Bronchial smooth muscle cell (primary cell): ENCODE data around the gene CRYBA1. TPM values are rescaled to one million over a fixed set of nuclear protein-coding genes. Genes with fewer than 3 reads are reported as not detected.

Source experiments
- total RNA-seq: library from RNA; depleted of rRNA; stranded (reverse); fragments of >200 nt; gene quantifications from 2 replicates; pipeline ENCODE4 v1.2.1, GENCODE V29; 2014

CRYBA1 gene
- not detected in 2 replicates for total RNA-seq

DNA sequence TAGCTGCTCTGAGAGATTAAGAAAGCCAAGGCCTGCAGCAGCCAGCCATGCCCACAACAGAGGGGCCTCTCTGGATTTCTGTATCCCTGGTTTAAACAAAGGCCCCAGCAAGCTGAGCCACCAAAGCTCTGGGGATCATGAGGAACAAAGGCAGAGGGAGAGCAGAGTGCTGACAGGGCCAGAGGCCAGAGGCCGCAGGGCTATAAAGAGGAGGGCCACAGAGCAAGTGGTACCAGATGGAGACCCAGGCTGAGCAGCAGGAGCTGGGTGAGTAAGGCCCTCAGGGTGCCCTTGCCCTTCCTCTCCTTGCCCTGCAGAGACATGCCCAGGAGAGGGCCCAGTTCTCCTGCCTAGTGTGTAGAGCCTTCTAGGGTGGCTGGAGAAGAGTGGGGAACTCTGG, at the start of gene CRYBA1:
CRYBA1 (plus strand) TSS at position 232 of the 400 bp plus-strand sequence; CDS start at position 237, 5 bp downstream.

DNA sequence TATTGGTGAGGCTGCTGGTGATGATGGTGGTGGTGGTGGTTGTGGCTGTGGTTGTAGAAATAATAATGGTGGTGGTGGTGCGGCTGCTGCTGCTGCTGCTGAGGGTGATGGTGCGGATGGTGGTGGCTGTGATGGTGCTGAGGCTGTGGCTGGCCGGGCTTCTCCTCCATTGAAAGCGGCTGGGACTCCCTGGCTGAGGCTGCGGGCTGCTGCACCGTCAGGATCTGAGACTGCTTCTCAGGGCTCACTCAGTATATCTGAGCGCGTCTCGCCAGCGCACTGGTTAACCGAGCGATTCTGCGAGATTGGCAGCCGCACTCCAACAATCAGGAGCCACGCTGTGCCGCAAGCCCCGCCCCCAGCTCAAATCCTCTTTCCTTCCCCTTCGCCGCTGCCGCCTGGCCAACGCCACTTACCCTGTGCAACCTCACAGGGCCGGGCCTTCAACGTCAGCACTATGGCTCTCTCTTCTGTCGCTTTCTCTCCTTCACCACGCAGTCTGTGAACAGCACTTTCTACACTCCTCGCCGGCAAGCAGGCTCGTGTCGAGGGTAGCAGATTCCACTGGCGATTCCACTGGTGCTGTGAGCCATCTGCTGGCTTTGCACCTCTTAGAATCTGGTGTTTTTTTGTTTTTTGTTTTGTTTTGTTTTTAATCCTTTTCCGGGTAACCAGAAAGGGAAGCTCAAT, 47.4 kb downstream of the CRYBA1 start, which contains the start of gene NUFIP2:
NUFIP2 (minus strand) TSS at position 259 of the 690 bp plus-strand sequence; CDS start at position 170, 89 bp downstream.

Other genes starting within 250 kb of the CRYBA1 start
- not detected in 2 replicates for gene SEZ6, start 240.8 kb upstream of the CRYBA1 start, total RNA-seq
- 2.2 and 3.0 TPM in 2 replicates for gene PIPOX, start 203.7 kb upstream of the CRYBA1 start, total RNA-seq
- gene MYO18A, start 66.5 kb upstream of the CRYBA1 start, total RNA-seq = 93.2 and 128 TPM in 2 replicates
- gene NUFIP2, start 47.3 kb downstream of the CRYBA1 start, total RNA-seq = 14.2 and 21.1 TPM in 2 replicates
- 34.0 and 38.3 TPM in 2 replicates for gene TAOK1, start 143.5 kb downstream of the CRYBA1 start, total RNA-seq